CD14-positive monocyte (primary cell): ENCODE measurements around the gene CAP2. TPM values are rescaled to one million over a fixed set of nuclear protein-coding genes. Genes with fewer than 3 reads are reported as not detected.

Experiments
- DNase-seq, 3 donors: peaks; one replicate each; pipeline ENCODE4 v3.0.0-alpha.2; 2011 to 2022
- H2AFZ ChIP-seq: 2 replicates; pipeline ENCODE4 v1.6.0; 2012; ENCODE audit warnings: mild to moderate bottlenecking, low read depth, low read length, inconsistent platforms; ENCODE audit not compliant: insufficient read depth, poor library complexity, severe bottlenecking
- H3K27ac ChIP-seq, 2 donors: 1 replicate in 1 of 2; 2 replicates in 1 of 2; pipeline ENCODE4 v1.5.1; 2012 to 2013; ENCODE audit warnings: low read length in 2 of 2, control low read depth in 1 of 2, inconsistent platforms in 1 of 2, low read depth in 1 of 2, mild to moderate bottlenecking in 1 of 2
- H3K27me3 ChIP-seq, 2 donors: one replicate each; pipeline versions ENCODE4 v1.6.0 to v1.6.1; 2011 to 2013; ENCODE audit warnings: low read length in 2 of 2; ENCODE audit not compliant: control insufficient read depth in 2 of 2, insufficient read depth in 2 of 2
- H3K36me3 ChIP-seq, 2 donors: replicated peaks in 1 of 2; 1 replicate in 1 of 2; 2 replicates in 1 of 2; pipeline versions ENCODE4 v1.5.1 to v1.6.1; 2012 to 2013; ENCODE audit warnings: low read length in 2 of 2, control low read depth in 1 of 2, inconsistent platforms in 1 of 2, mild to moderate bottlenecking in 1 of 2; ENCODE audit not compliant: insufficient read depth in 2 of 2, control insufficient read depth in 1 of 2
- H3K4me1 ChIP-seq, 2 donors: 1 replicate in 1 of 2; 2 replicates in 1 of 2; pipeline versions ENCODE4 v1.5.1 to v1.6.1; 2012 to 2013; ENCODE audit warnings: low read length in 2 of 2, control low read depth in 1 of 2, inconsistent platforms in 1 of 2, mild to moderate bottlenecking in 1 of 2, moderate library complexity in 1 of 2; ENCODE audit not compliant: insufficient read depth in 2 of 2, control insufficient read depth in 1 of 2
- H3K4me2 ChIP-seq: replicated peaks from 2 replicates; pipeline ENCODE3; 2012; ENCODE audit warnings: low read length, moderate library complexity, mild to moderate bottlenecking; ENCODE audit not compliant: poor library complexity, severe bottlenecking; ENCODE audit errors: extremely low read depth
- H3K4me3 ChIP-seq, 3 experiments: fragments of 200-600 bp in 1 of 3; sonication (generic) in 1 of 3; replicated peaks in 1 of 3; 1 replicate in 2 of 3; 2 replicates in 1 of 3; pipeline ENCODE4 v1.5.1; 2011 to 2013; ENCODE audit warnings: low read length in 3 of 3, mild to moderate bottlenecking in 3 of 3, control low read depth in 2 of 3, low read depth in 2 of 3, inconsistent platforms in 1 of 3, moderate library complexity in 1 of 3
- H3K79me2 ChIP-seq: 2 replicates; pipeline ENCODE4 v1.6.0; 2012; ENCODE audit warnings: mild to moderate bottlenecking, control low read depth, inconsistent platforms, low read length, moderate library complexity; ENCODE audit not compliant: insufficient read depth
- H3K9ac ChIP-seq: 2 replicates; pipeline ENCODE4 v1.6.0; 2017; ENCODE audit warnings: low read length, mild to moderate bottlenecking; ENCODE audit not compliant: insufficient read depth, poor library complexity, severe bottlenecking
- H3K9me3 ChIP-seq, 2 donors: replicated peaks in 1 of 2; 1 replicate in 1 of 2; 2 replicates in 1 of 2; pipeline versions ENCODE4 v1.5.1 to v1.6.1; 2012 to 2013; ENCODE audit warnings: low read length in 2 of 2, control low read depth in 1 of 2; ENCODE audit not compliant: control insufficient read depth in 1 of 2, insufficient read depth in 1 of 2
- H4K20me1 ChIP-seq: 2 replicates; pipeline ENCODE4 v1.6.0; 2012; ENCODE audit warnings: mild to moderate bottlenecking, low read length, control low read depth, moderate library complexity; ENCODE audit not compliant: insufficient read depth
- H3K27ac Mint-ChIP-seq, 7 donors: one replicate each; pipeline ENCODE4 v1.8.0; 2020; ENCODE audit warnings: mild to moderate bottlenecking in 7 of 7, mixed read lengths in 7 of 7, moderate library complexity in 6 of 7, inconsistent platforms in 2 of 7
- H3K27me3 Mint-ChIP-seq, 3 donors: one replicate each; pipeline ENCODE4 v1.8.0; 2021 to 2022; ENCODE audit warnings: low read depth in 3 of 3, mild to moderate bottlenecking in 3 of 3, mixed read lengths in 3 of 3, moderate library complexity in 3 of 3, inconsistent platforms in 1 of 3
- H3K36me3 Mint-ChIP-seq, 2 donors: one replicate each; pipeline ENCODE4 v1.8.0; 2020; ENCODE audit warnings: mixed read lengths in 2 of 2, inconsistent platforms in 1 of 2, mild to moderate bottlenecking in 1 of 2
- H3K4me1 Mint-ChIP-seq: one replicate; pipeline ENCODE4 v1.8.0; 2020; ENCODE audit warnings: mild to moderate bottlenecking, mixed read lengths
- H3K4me3 Mint-ChIP-seq, 2 donors: one replicate each; pipeline ENCODE4 v1.8.0; 2020; ENCODE audit warnings: mild to moderate bottlenecking in 2 of 2, mixed read lengths in 2 of 2, moderate library complexity in 1 of 2
- H3K9me3 Mint-ChIP-seq, 7 donors: one replicate each; pipeline ENCODE4 v1.8.0; 2020 to 2022; ENCODE audit warnings: mixed read lengths in 7 of 7, mild to moderate bottlenecking in 6 of 7, moderate library complexity in 6 of 7, inconsistent platforms in 2 of 7
- WGBS: methylation state at CpG from one replicate; pipeline ENCODE4 v1.1.5; 2013; ENCODE audit warnings: missing lambda C conversion rate; ENCODE audit not compliant: insufficient coverage; 5-methylcytosine and 5-hydroxymethylcytosine counted together
- intact Hi-C, 2 donors: fragments of 100-400 bp; cut with micrococcal nuclease; formaldehyde crosslinking; loops; one replicate each; pipeline versions ENCODE4 v1.15.0 to v1.15.1; 2023
- polyA plus RNA-seq, 3 donors: library from polyadenylated mRNA; depleted of rRNA in 1 of 3; unstranded in 2 of 3; stranded (reverse) in 1 of 3; fragments of 300-500 nt in 2 of 3; fragments of >200 nt in 1 of 3; fragmentation: Illumina TruSeq in 2 of 3; gene quantifications; 1 replicate in 2 of 3; 2 replicates in 1 of 3; pipeline ENCODE4 v1.2.3, GENCODE V29; 2012 to 2021
- TF ChIP-seq, protein P1 (sequence below): fragments of 200-600 bp; IDR thresholded peaks from one replicate; pipeline ENCODE4 v1.8.0; 2022; ENCODE audit warnings: antibody characterized with exemption, mild to moderate bottlenecking

Gene CAP2
- polyA plus RNA-seq, 3 donors = not detected

DNA sequence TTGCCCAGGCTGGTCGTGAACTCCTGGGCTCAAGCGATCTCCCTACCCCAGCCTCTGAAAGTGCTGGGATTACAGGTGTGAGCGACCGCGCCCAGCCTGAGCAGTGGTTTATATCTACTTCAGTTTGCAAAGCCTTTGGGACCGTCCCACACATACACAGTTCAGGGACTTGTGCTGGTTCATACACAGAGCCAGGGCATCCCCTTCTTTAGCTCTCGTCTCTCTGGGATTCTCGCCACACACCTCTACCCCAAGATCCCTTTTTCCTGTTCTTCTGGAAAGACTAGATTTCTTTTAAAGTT is 12.5 kb downstream of the CAP2 start:
- WGBS = 95% methylated on average over 4 of the region's 8 CpGs
- no peaks in the 10 kb centered on the region for H3K4me1 Mint-ChIP-seq
- H3K36me3 Mint-ChIP-seq = no peaks in the 10 kb centered on the region

DNA sequence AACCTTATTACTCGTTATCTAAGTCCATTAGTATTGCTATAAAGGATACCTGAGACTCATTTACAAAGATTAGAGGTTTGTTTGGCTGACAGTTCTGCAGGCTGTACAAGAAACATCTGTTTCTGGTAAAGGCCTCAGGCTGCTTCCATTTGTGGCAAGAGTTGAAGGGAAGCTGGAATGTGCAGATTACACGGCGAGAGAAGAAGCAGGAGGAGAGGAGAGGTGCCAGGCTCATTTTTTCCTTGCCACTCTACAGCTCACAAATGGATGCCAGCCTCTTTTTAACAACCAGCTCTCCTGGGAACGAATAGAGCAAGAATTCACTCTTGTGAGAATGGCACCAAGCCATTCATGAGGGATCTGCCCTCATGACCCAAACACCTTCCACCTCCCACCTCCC is 14.7 kb downstream of the CAP2 start:
- Histone ChIP-seq H4K20me1 (no peaks in the 10 kb centered on the region), H2AFZ (no peak overlapping the region), H3K4me2 (no peak overlapping the region), H3K79me2 (no peaks in the 10 kb centered on the region), H3K4me1 (no peaks in the 10 kb centered on the region), H3K4me3 (no peak overlapping the region), H3K36me3 (no peaks in the 10 kb centered on the region), H3K9me3 (peaks cover 0 to 7% of the 10 kb centered on the region in 2 donors), H3K27ac (no peak overlapping the region), H3K27me3 (no peaks in the 10 kb centered on the region), H3K9ac (no peak overlapping the region)
- intact Hi-C loops = no loop called here
- no peaks in the 10 kb centered on the region for H3K4me1 Mint-ChIP-seq
- no peak overlapping the region for H3K27ac Mint-ChIP-seq
- no peak for DNase-seq
- peaks cover 7 to 19% (median 8%) of the 10 kb centered on the region in 7 donors for H3K9me3 Mint-ChIP-seq
- 83% methylated on average over 2 of the region's 4 CpGs for WGBS
- H3K27me3 Mint-ChIP-seq = peaks cover 0 to 7% (median 2%) of the 10 kb centered on the region in 3 donors
- no peak overlapping the region for H3K4me3 Mint-ChIP-seq
- H3K36me3 Mint-ChIP-seq = no peaks in the 10 kb centered on the region
- TF ChIP-seq, protein P1, sequence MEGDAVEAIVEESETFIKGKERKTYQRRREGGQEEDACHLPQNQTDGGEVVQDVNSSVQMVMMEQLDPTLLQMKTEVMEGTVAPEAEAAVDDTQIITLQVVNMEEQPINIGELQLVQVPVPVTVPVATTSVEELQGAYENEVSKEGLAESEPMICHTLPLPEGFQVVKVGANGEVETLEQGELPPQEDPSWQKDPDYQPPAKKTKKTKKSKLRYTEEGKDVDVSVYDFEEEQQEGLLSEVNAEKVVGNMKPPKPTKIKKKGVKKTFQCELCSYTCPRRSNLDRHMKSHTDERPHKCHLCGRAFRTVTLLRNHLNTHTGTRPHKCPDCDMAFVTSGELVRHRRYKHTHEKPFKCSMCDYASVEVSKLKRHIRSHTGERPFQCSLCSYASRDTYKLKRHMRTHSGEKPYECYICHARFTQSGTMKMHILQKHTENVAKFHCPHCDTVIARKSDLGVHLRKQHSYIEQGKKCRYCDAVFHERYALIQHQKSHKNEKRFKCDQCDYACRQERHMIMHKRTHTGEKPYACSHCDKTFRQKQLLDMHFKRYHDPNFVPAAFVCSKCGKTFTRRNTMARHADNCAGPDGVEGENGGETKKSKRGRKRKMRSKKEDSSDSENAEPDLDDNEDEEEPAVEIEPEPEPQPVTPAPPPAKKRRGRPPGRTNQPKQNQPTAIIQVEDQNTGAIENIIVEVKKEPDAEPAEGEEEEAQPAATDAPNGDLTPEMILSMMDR = no peak

More for the DNA sequence above, 12.5 kb downstream of the CAP2 start:
- H3K4me3 Mint-ChIP-seq = no peak overlapping the region
- Histone ChIP-seq H3K79me2 (no peaks in the 10 kb centered on the region), H3K4me3 (no peak overlapping the region), H3K4me1 (no peaks in the 10 kb centered on the region), H3K36me3 (no peaks in the 10 kb centered on the region), H3K27me3 (no peaks in the 10 kb centered on the region), H3K4me2 (no peak overlapping the region), H3K9ac (no peak overlapping the region), H4K20me1 (no peaks in the 10 kb centered on the region), H3K9me3 (peaks cover 0 to 7% of the 10 kb centered on the region in 2 donors), H3K27ac (no peak overlapping the region), H2AFZ (no peak overlapping the region)
- H3K27me3 Mint-ChIP-seq = peaks cover 0 to 7% (median 2%) of the 10 kb centered on the region in 3 donors
- peaks cover 6 to 14% (median 8%) of the 10 kb centered on the region in 7 donors for H3K9me3 Mint-ChIP-seq
- intact Hi-C loops = no loop called here
- H3K27ac Mint-ChIP-seq = no peak overlapping the region
- DNase-seq = no peak
- TF ChIP-seq, protein P1 = no peak
